ENCODE results near the gene BCAT1.
"Not testable (repeated sequence)": the region's sequence is repeated elsewhere in the genome, so short reads cannot be mapped to it uniquely, and the experiment has no call there.

BCAT1 gene

GRCh38 chr12:24881724-24882371 is 67.1 kb downstream of the BCAT1 start:
- DNase-seq (ENCODE audit: low spot score), result no peak

GRCh38 chr12:24881227-24881626 is 67.7 kb downstream of the BCAT1 start:
- no peak for TF ChIP-seq CTCF (IDR thresholded peaks at IDR 0.05; ENCODE audit: extremely low read depth, missing control alignments)
- DNase-seq (ENCODE audit: low spot score), result no peak

More at GRCh38 chr12:24881724-24882371, 67.1 kb downstream of the BCAT1 start:
- no peak for TF ChIP-seq CTCF (IDR thresholded peaks at IDR 0.05; ENCODE audit: extremely low read depth, missing control alignments)

- no peak for TF ChIP-seq CTCF (IDR thresholded peaks at IDR 0.05; ENCODE audit: extremely low read depth, missing control alignments)
- DNase-seq (ENCODE audit: low spot score), result no peak
Observed at GRCh38 chr12:24880732-24881131, 68.2 kb downstream of the BCAT1 start.

GRCh38 chr12:24879644-24880043 is 69.3 kb downstream of the BCAT1 start:
- no peak for DNase-seq (ENCODE audit: low spot score)
- no peak for TF ChIP-seq CTCF (IDR thresholded peaks at IDR 0.05; ENCODE audit: extremely low read depth, missing control alignments)

- DNase-seq (ENCODE audit: low spot score), result no peak
- no peak for TF ChIP-seq CTCF (IDR thresholded peaks at IDR 0.05; ENCODE audit: extremely low read depth, missing control alignments)
Observed at GRCh38 chr12:24875014-24875413, 73.9 kb downstream of the BCAT1 start.

- no peak for DNase-seq (ENCODE audit: low spot score)
- no peak for TF ChIP-seq CTCF (IDR thresholded peaks at IDR 0.05; ENCODE audit: extremely low read depth, missing control alignments)
Observed at GRCh38 chr12:24872211-24872610, 76.7 kb downstream of the BCAT1 start.

GRCh38 chr12:24866139-24866538 is 82.8 kb downstream of the BCAT1 start:
- DNase-seq (ENCODE audit: low spot score), result not testable (repeated sequence)

GRCh38 chr12:24864796-24865125 is 84.1 kb downstream of the BCAT1 start:
- peak; percentile 50 for DNase-seq (ENCODE audit: low spot score)
- no peak for TF ChIP-seq CTCF (IDR thresholded peaks at IDR 0.05; ENCODE audit: extremely low read depth, missing control alignments)
